Activated naive CD4-positive, alpha-beta T cell treated with anti-CD3 and anti-CD28 coated beads, Interleukin-2, amount 50 U/mL, for 16 hours (primary cell): Measurements from ENCODE around the gene RAB20.
"Not testable (repeated sequence)": the region's sequence is repeated elsewhere in the genome, so short reads cannot be mapped to it uniquely, and the experiment has no call there.

Source experiments
- DNase-seq: peaks from one replicate; pipeline ENCODE4 v3.0.0-alpha.2; 2020

RAB20 gene

DNA sequence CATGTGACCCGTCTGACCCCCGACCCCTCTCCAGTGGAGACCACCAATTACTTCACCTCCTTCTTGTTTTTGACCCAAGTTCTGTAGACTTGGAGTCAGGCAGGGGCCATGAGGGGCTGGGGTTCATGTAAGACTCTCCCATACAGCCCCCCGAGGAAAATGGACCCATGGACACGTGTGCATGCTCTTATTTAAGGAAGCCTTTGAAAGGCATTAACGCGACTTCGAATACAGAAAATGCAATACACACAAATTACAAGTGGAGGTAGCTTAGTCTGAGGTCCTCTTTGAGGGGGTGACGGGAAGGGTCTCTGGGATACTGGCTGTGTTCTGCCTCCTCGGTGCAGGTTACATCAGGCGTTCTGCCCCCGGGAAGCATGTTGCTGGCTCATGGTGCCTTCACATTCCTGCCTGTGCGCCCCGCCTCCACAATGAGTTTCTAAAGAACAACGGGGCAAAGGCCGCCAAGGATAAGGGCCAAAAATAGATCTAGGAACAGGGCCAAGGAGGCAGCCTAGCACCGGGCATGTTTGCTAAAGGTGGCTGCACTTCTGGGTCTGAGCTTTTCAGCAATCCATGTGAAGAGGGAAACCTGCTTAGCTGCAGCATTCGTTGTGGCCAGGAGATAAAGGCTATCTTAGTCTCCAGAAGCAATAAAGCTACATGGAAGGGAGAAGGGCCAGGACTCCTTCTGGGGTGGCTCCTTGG lies 54.5 kb downstream of the RAB20 start:
- DNase-seq: no peak

DNA sequence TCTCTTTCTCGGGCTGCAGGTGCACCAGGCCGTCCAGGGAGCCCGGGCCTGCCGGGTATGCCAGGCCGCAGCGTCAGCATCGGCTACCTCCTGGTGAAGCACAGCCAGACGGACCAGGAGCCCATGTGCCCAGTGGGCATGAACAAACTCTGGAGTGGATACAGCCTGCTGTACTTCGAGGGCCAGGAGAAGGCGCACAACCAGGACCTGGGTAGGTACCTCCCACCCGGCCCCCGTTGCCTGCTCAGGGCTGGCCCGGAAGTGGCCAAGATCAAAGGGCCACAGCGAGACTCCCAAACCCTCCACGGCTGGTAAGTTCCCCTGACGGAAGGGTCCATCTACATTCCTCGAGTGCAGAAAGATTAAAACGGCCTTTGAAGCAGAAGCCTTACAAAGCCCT lies 55.1 kb downstream of the RAB20 start:
- DNase-seq: no peak

DNA sequence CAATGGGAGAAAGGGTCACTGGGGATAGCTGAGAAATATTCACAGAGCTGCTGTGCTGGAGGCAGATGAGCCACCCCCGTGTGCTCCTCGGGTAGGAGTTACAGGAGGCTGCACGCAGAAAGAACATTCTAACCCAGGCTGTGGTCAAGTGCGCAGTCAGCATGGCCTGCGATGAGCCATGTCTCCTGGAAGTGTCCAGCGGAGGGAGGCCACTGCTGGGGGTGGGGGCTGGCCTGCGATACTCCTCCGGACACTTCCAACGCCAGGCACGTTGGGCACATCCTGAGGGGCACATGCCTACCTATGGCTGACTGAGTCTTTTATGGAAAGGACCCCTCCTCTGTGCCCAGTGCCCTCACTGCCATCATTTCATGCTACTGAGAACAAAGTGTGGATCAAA lies 55.9 kb downstream of the RAB20 start:
- DNase-seq: no peak

DNA sequence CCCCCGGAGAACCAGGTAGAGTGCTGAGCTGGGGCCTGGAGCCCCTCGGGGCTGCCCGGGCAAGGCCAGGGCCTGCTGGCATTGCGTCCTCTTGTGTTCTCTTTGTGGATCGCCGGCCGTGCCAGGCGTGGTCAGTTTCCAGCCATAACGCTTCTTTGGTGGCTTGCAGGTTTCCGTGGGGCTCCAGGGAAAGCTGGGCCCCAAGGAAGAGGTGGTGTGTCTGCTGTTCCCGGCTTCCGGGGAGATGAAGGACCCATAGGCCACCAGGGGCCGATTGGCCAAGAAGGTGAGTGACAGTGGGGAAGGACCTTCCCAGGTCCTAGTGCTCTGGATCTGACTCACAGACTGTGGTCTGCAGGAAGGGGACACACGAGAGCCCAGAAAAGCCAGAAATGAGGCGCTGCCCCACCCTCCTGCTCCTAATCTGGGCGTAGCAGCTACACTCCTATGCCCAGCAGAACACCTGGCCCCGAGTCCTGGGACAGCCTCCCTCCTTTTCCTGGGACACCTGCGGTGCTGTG lies 57.5 kb downstream of the RAB20 start:
- DNase-seq: no peak

DNA sequence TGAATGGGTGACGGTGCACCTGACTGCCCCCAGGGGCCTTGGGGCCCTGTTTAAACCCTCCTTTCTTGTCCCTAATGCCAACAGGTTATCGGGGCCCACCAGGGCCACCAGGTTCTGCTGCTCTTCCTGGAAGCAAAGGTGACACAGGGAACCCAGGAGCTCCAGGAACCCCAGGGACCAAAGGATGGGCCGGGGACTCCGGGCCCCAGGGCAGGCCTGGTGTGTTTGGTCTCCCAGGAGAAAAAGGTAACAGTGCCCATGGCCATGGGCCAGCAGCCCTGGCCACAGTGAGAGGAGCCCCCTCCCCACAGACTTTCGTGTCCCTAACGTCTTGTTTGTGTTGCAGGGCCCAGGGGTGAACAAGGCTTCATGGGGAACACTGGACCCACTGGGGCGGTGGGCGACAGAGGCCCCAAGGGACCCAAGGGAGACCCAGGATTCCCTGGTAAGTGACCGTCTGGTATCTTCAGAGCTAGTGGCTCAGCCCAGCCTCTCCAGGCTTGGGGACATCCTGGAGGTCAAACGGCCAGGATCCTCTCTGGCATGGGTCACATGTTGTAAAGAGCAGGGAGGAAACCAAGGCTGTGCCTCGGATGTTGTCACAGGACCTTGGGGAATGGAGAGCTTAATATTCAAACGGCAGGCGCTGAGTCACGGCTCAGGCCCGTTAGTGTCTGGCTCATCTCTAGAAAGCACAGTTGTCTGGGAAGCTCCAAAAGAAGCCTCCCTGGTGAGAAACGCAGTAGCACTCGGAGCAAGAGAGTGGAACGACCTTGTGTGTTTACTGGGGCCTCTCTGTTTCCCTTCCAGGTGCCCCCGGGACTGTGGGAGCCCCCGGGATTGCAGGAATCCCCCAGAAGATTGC lies 58.3 kb downstream of the RAB20 start:
- DNase-seq: no peak

DNA sequence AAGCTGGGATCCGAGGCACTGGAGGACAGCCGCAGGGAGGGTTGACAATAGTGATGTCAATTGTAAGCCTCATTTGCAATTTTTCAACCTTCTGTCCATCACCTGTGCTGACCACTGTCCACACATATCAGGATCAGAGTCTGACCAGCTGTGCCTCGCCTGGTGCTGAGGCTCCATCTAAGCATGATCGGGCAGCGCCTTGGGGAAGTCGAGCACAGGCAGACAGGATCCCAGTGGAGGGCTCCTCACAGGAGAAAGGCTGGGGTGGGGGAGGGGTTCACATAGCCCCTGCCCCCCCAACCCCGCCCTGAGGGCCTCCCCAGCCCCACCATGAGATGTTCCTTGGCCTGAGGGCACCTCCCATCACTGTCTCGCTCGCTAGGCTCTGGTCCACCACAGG lies 60.3 kb downstream of the RAB20 start:
- no peak for DNase-seq

DNA sequence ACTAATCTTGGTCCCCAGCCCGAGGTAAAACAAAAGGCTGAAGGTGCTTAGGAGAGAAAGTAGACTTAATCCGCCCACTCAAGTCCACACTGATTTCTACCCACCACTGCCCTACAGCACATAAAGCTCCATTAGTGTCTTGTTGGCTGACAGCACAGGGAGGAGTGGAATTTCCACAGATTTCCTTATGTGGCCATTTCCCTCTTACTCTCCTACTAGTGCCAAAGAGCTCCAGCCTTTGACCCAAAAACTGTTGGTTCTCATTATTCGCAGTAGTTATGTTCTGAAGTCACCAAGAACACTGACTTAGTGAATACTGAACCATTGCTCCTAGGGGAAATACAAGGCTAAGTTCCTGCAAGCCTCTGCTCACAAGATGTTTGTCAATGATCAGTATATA lies 61.2 kb downstream of the RAB20 start:
- DNase-seq: no peak

DNA sequence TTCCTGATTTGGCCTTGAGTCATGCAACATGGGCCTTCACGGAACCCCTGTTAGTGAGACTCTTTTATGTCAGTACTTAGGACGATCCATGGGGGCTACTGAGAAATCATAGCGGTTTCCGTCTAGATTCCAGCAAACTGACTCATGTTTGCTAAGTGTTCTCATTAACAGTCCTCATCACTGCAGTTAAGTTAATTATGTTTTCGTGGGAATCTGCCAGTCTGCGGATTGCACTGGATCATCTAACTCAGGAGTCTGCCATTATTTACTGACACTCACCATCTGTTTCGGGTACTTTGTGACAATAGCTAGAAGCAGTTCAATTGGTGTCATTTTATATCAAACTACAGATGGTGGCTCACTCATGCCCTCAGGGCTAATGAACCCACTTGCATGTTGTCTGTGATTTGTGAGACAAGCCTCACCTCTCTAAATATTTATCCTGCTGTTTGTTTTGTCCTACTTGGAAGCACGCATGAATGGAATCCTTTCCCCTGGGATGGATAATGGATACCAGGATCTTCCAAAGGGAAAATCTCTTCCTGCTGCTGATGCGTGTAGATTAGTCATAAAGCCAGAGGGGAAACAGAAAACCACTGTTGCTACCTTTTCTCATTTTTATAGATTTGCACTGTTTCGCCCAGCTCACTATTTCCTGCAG lies 61.8 kb downstream of the RAB20 start:
- DNase-seq: no peak

DNA sequence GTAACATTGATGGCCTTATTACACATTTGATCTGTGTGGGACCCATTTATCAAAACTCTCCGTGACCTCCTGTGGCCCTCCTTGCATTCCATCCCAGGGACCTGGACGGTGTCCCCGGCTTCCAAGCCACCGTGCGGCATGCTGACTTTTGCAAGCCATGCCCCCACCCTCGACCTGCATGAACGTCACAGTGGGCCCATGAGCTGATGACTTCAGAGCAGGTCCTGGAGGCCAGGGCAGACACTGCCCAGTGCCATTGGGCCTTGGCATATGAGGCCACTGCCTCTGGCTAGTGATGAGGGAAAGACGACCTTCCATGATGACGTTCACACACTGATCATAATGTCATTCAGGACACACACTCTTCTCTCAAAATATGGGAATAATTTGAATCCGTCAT lies 62.8 kb downstream of the RAB20 start:
- no peak for DNase-seq

DNA sequence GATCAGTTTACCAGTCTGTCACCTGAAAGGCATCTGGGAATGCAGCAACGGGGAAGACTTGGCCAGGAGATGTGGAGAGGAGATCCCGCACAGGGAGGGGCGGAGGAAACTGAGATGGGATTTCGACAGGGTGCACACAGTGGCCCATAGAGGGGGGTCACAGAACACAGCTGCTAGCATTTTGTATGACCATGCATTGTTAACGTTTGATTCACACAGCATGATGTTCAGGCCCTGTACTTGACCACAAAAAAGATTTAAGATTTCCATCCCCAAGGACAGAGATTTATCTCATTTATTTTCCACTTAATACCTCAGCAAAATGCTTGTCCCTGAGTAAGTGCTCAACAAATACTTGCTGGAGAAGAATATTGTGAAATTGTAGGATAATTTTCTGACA lies 63.2 kb downstream of the RAB20 start:
- no peak for DNase-seq

DNA sequence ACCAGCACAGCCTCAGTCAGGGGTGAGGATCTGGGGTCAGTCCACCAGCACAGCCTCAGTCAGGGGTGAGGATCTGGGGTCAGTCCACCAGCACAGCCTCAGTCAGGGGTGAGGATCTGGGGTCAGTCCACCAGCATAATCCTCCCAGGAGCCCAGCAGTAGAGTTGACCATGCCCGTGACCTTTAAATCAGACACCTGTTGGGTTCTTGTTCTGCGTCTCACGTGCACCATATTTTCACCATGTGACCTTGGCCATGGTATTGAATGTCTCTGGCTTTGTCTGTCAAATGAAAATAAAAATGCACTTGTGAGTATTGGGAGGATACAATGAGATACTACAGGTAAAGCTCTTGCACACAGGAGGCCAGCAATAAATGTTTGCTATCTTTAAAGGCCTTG lies 63.6 kb downstream of the RAB20 start:
- DNase-seq: not testable (repeated sequence)

DNA sequence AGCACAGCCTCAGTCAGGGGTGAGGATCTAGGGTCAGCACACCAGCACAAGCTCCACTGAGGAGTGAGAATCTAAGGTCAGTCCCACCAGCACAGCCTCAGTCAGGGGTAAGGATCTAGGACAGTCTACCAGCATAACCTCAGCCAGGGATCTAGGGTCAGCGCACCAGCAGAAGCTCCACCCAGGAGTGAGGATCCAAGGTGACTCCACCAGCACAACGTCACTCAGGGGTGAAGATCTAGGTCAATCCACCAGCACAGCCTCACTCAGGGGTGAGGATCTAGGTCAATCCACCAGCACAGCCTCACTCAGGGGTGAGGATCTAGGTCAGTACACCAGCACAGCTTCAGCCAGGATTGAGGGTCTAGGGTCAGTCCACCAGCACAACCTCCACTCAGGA lies 64.5 kb downstream of the RAB20 start:
- no peak for DNase-seq

DNA sequence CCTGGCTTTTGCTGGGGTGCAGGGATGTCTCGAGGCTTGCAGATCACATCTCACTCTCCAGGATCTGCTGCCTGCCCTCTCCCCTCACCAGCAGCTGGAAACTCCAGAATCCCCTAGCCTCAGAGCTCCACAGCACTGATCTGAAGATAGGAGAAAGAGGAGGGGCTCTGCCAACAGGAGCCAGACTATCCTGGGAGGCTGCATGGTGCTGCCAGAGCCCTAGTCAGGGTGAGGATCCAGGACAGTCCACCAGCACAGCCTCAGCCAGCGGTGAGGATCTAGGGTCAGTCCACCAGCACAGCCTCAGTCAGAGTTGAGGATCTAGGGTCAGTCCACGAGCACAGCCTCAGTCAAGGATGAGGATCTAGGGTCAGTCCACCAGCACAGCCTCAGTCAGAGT lies 65.2 kb downstream of the RAB20 start:
- DNase-seq: no peak

DNA sequence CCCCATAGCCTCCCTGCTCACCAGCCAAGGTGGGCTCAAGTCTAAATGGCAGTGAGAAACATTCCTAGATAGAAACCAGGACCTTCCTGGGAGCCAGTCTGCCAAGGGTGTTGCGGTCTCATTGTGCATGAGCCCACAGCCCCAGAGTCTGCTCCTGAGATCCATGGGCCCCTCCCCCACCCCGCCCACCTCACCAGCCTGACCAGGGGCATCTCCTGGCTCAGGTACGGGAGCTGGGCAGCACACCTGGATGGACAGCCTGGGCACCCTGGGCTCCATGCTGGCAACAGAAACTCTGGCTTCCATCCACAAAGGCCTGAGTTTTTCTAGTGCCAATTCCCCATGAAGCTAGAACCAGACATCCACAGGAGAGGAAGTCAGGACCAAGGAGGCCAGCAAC lies 65.6 kb downstream of the RAB20 start:
- no peak for DNase-seq

DNA sequence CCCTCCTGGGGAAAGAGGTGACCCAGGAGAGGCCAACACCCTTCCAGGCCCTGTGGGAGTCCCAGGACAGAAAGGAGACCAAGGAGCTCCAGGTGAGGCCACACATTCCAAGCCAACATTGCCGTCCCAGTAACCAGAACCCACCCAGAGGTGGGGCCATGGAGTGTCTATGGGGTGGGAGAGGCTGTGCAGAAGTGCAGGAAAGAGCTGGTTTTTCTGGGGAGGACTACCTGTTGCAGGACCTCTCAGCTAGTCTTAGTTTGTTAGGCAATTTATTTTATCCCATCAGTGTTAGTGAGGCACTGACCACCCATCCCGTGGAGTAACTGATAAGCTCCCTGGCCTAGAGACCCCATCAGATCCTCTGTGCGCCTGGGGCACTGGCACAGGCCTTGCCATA lies 66.1 kb downstream of the RAB20 start:
- no peak for DNase-seq

DNA sequence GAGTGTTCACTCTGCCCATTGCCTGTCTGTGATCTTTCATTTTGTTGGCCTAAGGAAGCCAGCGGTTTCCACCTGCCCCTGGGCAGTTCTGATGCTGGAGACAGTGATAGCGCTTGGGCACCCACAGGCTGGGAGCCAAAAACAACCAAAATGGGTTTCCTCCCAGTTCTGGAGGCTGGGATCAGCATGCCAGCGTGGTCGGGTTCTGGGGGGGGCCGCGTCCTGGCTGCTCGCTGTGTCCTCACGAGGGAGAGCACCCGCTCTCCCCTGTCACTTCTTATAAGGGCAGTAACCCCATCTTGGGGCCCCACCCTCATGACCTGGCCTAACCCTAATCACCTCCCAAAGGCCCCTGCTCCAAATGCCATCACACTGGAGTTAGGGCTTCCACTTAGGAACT lies 67.9 kb downstream of the RAB20 start:
- no peak for DNase-seq

DNA sequence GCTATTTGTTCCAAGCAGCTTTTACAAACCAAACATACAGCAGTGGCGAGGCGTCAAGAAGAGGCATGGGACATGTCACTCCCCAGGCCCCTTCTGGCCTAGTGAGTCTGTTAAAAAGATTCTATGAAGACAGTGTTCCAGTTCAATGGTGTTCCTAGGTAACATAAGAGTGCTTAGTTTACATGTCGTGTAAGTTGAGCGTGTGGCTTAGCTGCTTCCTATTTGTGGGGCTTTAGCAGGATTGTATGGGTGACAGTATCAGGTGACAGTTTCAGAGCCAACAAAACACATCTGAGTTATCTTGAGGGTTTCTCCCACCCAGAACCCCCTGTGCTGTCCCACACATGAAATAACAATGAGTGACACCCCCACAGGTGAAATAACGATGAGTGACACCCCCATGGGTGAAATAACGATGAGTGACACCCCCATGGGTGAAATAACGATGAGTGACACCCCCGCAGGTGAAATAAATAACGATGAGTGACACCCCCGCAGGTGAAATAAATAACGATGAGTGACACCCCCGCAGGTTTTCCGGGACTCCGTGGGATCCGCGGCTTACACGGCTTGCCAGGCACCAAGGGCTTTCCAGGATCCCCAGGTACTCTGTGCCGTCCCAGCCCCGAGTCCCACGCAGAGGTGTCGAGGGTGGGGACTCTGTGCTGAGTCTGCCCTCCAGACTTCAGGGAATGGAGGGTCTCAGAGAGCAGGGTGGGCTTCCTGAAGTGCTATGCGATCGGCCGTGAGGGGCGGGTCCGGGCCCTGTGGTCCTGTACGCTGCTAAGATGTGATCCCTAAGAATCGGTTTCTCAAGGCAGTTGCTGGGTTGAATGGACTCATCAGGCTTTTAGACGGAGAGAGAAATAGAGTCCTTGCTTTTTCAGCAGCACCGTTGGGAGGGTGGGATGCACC lies 68.6 kb downstream of the RAB20 start:
- no peak for DNase-seq

DNA sequence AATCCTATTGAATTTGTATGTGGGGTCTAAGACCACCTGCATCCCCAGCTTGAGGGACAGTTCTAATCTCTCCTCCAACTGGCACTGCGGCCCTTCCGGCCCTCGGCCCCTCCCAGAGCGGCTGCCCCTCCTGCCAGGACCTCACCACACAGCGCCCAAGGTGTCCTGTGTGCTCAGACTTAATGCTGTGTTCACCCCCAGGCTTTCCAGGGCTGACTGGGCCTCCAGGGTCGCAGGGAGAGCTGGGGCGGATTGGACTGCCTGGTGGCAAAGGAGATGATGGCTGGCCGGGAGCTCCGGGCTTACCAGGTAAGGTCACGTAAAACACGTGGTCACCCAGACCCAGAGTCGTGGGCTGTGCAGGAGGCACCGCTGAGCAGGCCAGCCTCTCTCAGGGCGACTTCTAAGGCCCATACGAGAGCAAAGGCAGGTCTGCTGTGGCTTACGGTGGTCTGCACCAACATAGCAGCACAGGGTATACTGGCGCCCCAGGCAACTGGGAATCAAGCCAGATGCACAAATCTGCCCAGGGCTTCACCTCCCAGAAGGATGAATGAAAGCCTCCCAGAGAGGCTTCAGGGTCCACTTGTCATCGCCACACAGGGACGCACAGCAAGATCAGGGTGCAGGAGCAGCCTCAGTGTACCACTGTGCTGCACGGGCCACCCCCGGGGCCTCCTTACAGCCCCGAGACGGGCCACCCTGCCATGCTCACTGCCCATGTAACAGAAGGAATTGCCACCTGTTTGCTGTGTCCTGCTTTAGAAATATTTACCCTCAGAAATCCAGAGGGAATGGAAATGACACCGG lies 69.4 kb downstream of the RAB20 start:
- no peak for DNase-seq

DNA sequence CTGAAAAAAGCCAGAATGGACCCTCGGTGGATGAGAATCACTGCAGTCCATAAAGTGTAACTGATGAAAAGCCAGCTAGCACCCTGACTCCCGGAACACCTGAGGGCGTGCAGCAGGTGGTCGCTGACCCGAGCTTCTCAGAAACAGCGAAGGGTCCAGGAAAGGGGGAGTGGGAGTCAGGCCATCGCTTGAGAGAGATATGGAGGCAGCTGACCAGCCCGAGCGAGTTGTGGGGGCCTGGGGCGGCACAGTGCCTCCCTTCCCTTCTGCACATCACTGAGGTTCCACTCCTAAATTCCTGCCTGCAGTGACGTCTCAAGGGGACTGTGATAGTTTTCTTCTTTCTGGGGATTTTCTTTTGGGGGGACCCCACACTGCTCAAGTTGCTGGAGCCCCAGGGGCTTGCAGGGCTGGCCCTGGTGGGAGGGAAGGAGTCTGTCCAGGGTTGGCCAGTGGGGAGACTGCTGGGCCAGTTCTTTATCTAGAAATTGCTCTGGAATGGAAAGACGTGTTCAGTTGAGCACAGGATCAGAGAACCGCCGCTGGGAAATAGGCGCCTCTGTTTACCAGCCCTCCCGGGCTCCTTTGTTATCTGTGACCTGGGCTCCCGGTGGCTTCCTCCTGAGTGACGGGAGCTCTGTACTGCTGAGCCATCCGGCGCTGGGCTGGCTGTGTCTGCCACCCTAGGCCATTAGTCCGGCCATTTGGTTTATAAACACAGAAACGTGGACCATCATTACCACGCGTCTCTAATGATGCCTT lies 71.3 kb downstream of the RAB20 start:
- DNase-seq: no peak

DNA sequence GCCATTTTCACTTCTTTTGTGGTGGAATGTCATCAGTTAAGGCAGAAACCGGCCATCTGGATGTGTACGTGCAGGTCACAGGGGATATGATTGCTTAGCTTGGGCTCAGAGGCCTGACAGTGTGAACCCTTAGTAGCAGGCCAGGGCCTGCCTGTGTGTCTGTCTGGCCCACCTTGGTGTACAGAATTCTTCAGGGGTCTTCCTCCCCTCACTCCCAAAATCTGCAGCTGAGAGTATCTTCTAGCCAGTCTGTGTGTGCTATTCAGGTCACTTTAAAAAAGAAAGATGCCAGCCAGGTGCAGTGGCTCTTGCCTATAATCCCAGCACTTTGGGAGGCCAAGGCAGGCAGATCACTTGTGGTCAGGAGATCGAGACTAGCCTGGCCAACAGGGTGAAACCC lies 74.6 kb downstream of the RAB20 start:
- DNase-seq: not testable (repeated sequence)
